OCI-LY7 (cell line): ENCODE measurements around the gene KRT24.

Source experiments
- EZH2phosphoT487 ChIP-seq: fragments of 200-600 bp; sonication (generic); IDR thresholded peaks from 2 replicates; pipeline ENCODE4 v1.6.1; 2018; ENCODE audit warnings: low read depth, borderline replicate concordance, mild to moderate bottlenecking, mixed run types, antibody characterized with exemption, low read length, moderate library complexity, mixed read lengths
- TF ChIP-seq, protein P1 (sequence below): fragments of 200-600 bp; sonication (generic); conservative IDR thresholded peaks from 2 replicates; pipeline ENCODE4 v1.5.1; 2014; ENCODE audit warnings: mild to moderate bottlenecking, antibody characterized with exemption, low read length, moderate library complexity, mixed read lengths

DNA sequence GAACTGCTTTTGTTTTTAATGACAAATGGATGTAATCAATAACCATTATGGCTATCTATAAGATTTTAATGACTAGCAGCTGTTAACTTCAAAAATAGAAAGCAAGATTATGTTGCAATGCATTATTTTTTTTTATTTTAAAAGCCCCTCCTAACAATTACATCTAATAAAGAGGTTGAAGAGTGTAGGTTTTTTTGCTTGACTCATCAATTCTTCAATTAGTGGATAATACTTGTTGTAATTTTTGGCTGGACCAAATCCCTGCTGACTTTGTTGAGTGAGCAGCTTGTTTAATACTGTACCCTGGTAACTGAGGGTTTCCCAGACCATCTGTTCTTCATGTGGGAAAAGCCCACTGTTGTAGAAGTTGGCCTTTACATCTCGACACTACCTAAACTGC is 27.4 kb upstream of the KRT24 start:
- TF ChIP-seq, protein P1, sequence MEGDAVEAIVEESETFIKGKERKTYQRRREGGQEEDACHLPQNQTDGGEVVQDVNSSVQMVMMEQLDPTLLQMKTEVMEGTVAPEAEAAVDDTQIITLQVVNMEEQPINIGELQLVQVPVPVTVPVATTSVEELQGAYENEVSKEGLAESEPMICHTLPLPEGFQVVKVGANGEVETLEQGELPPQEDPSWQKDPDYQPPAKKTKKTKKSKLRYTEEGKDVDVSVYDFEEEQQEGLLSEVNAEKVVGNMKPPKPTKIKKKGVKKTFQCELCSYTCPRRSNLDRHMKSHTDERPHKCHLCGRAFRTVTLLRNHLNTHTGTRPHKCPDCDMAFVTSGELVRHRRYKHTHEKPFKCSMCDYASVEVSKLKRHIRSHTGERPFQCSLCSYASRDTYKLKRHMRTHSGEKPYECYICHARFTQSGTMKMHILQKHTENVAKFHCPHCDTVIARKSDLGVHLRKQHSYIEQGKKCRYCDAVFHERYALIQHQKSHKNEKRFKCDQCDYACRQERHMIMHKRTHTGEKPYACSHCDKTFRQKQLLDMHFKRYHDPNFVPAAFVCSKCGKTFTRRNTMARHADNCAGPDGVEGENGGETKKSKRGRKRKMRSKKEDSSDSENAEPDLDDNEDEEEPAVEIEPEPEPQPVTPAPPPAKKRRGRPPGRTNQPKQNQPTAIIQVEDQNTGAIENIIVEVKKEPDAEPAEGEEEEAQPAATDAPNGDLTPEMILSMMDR = no peak
- no peak for TF ChIP-seq EZH2phosphoT487
